Measurements from ENCODE around the gene DUSP22.
"Not testable (repeated sequence)": the region's sequence is repeated elsewhere in the genome, so short reads cannot be mapped to it uniquely, and the experiment has no call there.

DUSP22 gene

GRCh38 chr6:365835-366234 lies 73.5 kb downstream of the DUSP22 start:
- no peak for DNase-seq (ENCODE audit: low read depth)

GRCh38 chr6:366389-367297 lies 74.4 kb downstream of the DUSP22 start:
- no peak for DNase-seq (ENCODE audit: low read depth)

- no peak for DNase-seq (ENCODE audit: low read depth)
These were observed 75.1 kb downstream of the DUSP22 start for GRCh38 chr6:367298-367794.

GRCh38 chr6:367891-368630 lies 75.8 kb downstream of the DUSP22 start:
- no peak for DNase-seq (ENCODE audit: low read depth)

GRCh38 chr6:369559-370431 lies 77.5 kb downstream of the DUSP22 start:
- no peak for DNase-seq (ENCODE audit: low read depth)

- no peak for DNase-seq (ENCODE audit: low read depth)
These were observed 78.3 kb downstream of the DUSP22 start for GRCh38 chr6:370555-370954.

GRCh38 chr6:371851-372250 lies 79.6 kb downstream of the DUSP22 start:
- DNase-seq (ENCODE audit: low read depth) = not testable (repeated sequence)

- no peak for DNase-seq (ENCODE audit: low read depth)
These were observed 80.1 kb downstream of the DUSP22 start for GRCh38 chr6:372336-372911.

- DNase-seq (ENCODE audit: low read depth) = no peak
These were observed 80.7 kb downstream of the DUSP22 start for GRCh38 chr6:373031-373430.

GRCh38 chr6:373773-374724 lies 81.8 kb downstream of the DUSP22 start:
- no peak for DNase-seq (ENCODE audit: low read depth)

- DNase-seq (ENCODE audit: low read depth) = no peak
These were observed 82.7 kb downstream of the DUSP22 start for GRCh38 chr6:374956-375355.

- DNase-seq (ENCODE audit: low read depth) = no peak
These were observed 84.7 kb downstream of the DUSP22 start for GRCh38 chr6:376827-377640.

- not testable (repeated sequence) for DNase-seq (ENCODE audit: low read depth)
These were observed 85.3 kb downstream of the DUSP22 start for GRCh38 chr6:377641-378020.

- no peak for DNase-seq (ENCODE audit: low read depth)
These were observed 86.0 kb downstream of the DUSP22 start for GRCh38 chr6:378090-378957.

- DNase-seq (ENCODE audit: low read depth) = no peak
These were observed 86.7 kb downstream of the DUSP22 start for GRCh38 chr6:378958-379409.

GRCh38 chr6:379410-380181 lies 87.3 kb downstream of the DUSP22 start:
- DNase-seq (ENCODE audit: low read depth) = no peak

Measured in stimulated activated CD4-positive, alpha-beta T cell treated with anti-CD3 and anti-CD28 coated beads, Interleukin-2, amount 100 ng/mL, for 4 hours (primary cell).